H1 (cell line): Measurements from ENCODE around the gene HYAL1.

Experiments
- CTCF ChIP-seq, 3 experiments: IDR thresholded peaks; 1 replicate in 2 of 3; 2 replicates in 1 of 3; pipeline versions ENCODE4 v1.5.1 to v1.6.1; 2011; ENCODE audit warnings: low read length in 3 of 3, mild to moderate bottlenecking in 3 of 3, inconsistent platforms in 2 of 3, low read depth in 1 of 3, moderate library complexity in 1 of 3; ENCODE audit not compliant: insufficient read depth in 1 of 3; ENCODE audit errors: control extremely low read depth in 1 of 3
- POLR2AphosphoS5 ChIP-seq: IDR thresholded peaks from 2 replicates; pipeline ENCODE4 v1.6.1; 2011; ENCODE audit warnings: low read depth, low read length

DNA sequence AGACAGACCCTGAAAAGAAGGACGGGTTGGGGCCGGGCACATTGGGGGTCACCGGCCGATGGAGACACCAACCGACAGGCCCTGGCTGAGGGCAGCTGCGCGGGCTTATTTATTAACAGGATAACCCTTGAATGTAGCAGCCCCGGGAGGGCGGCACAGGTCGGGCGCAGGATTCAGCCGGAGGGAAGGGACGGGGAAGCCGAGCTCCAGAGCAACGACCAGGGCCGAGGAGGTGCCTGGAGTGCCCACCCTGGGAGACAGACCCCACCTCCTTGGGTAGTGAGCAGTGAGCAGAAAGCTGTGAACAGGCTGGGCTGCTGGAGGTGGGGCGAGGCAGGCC is 26.6 kb downstream of the HYAL1 start:
- TF ChIP-seq CTCF (IDR thresholded peaks at IDR 0.05; ENCODE audit: control extremely low read depth in 1 of 3, insufficient read depth in 1 of 3, low read depth in 1 of 3, low read length in 3 of 3) (no peak), POLR2AphosphoS5 (no peak)
